HepG2 (cell line): Measurements from ENCODE around the gene RNASE4. TPM values are rescaled to one million over a fixed set of nuclear protein-coding genes. Genes with fewer than 3 reads are reported as not detected.

Experiments
- FIP1L1 ChIP-seq: fragments of 200-400 bp; formaldehyde crosslinking; IDR thresholded peaks from 2 replicates; pipeline ENCODE4 v1.6.1; 2018; ENCODE audit warnings: low read depth, mild to moderate bottlenecking, low read length, moderate library complexity, borderline replicate concordance; ENCODE audit not compliant: insufficient read depth
- FOXK2 ChIP-seq: fragments of 450-650 bp; IDR thresholded peaks from 2 replicates; pipeline ENCODE4 v1.6.1; 2016
- GTF2F1 ChIP-seq: fragments of 150-350 bp; IDR thresholded peaks from 2 replicates; pipeline ENCODE4 v1.6.1; 2014; ENCODE audit warnings: low read length
- HDAC1 ChIP-seq: sonication (generic); formaldehyde crosslinking; IDR thresholded peaks from 2 replicates; pipeline ENCODE4 v1.5.1; 2020; ENCODE audit warnings: mild to moderate bottlenecking, missing genetic modification reagents
- MBNL3 ChIP-seq: fragments of 250-450 bp; sonication (Bioruptor Pico); conservative IDR thresholded peaks from 2 replicates; pipeline ENCODE4 v1.8.0; 2022; ENCODE audit warnings: mild to moderate bottlenecking, inconsistent platforms
- MXD3 ChIP-seq: IDR thresholded peaks from 2 replicates; pipeline ENCODE4 v1.6.1; 2016; ENCODE audit warnings: mild to moderate bottlenecking, missing biosample characterization, missing genetic modification reagents
- MXI1 ChIP-seq: IDR thresholded peaks from 3 replicates; pipeline ENCODE4 v1.6.1; 2012; ENCODE audit warnings: low read depth, low read length, inconsistent platforms, borderline replicate concordance
- PATZ1 ChIP-seq: sonication (generic); formaldehyde crosslinking; IDR thresholded peaks from 2 replicates; pipeline ENCODE4 v1.4.0; 2020; ENCODE audit warnings: missing genetic modification reagents
- RXRA ChIP-seq: sonication (generic); formaldehyde crosslinking; IDR thresholded peaks from 2 replicates; pipeline ENCODE4 v1.5.1; 2020; ENCODE audit warnings: missing genetic modification reagents
- SIN3B ChIP-seq: fragments of 150-350 bp; IDR thresholded peaks from 2 replicates; pipeline ENCODE4 v1.6.1; 2014; ENCODE audit warnings: low read length
- ZBTB10 ChIP-seq: sonication (generic); formaldehyde crosslinking; IDR thresholded peaks from 2 replicates; pipeline ENCODE4 v1.4.0; 2020; ENCODE audit warnings: missing genetic modification reagents, borderline replicate concordance
- ZNF501 ChIP-seq: sonication (generic); formaldehyde crosslinking; IDR thresholded peaks from 2 replicates; pipeline ENCODE4 v1.5.1; 2020; ENCODE audit warnings: mild to moderate bottlenecking, moderate library complexity, missing genetic modification reagents
- ZNF589 ChIP-seq: sonication (generic); formaldehyde crosslinking; conservative IDR thresholded peaks from 2 replicates; pipeline ENCODE4 v1.8.0; 2022; ENCODE audit warnings: mild to moderate bottlenecking, moderate library complexity, missing genetic modification reagents
- ZNF691 ChIP-seq: sonication (generic); formaldehyde crosslinking; IDR thresholded peaks from 2 replicates; pipeline ENCODE4 v1.4.0; 2020; ENCODE audit warnings: missing genetic modification reagents, low read depth, mild to moderate bottlenecking, borderline replicate concordance
- ZNF770 ChIP-seq: sonication (generic); formaldehyde crosslinking; IDR thresholded peaks from 2 replicates; pipeline ENCODE4 v1.5.0; 2020; ENCODE audit warnings: mild to moderate bottlenecking, missing genetic modification reagents
- polyA plus RNA-seq, 8 experiments: library from polyadenylated mRNA; depleted of rRNA in 3 of 8; stranded (reverse) in 7 of 8; unstranded in 1 of 8; fragments of >200 nt; fragmentation: Illumina TruSeq in 4 of 8; extraction: Trizol in 4 of 8; gene quantifications; 2 replicates each; pipeline versions ENCODE4 v1.2.1 to v1.2.3, GENCODE V29; 2011 to 2016; ENCODE audit warnings: low read depth in 4 of 8, missing spikeins in 1 of 8, mixed read lengths in 1 of 8; ENCODE audit not compliant: insufficient read depth in 1 of 8
- total RNA-seq, 5 experiments: library from RNA; depleted of rRNA; stranded (reverse); fragments of >200 nt; fragmentation: Illumina TruSeq; extraction: Trizol; gene quantifications; 2 replicates each; pipeline ENCODE4 v1.2.3, GENCODE V29; 2016; ENCODE audit warnings: low read depth in 1 of 5
- TF ChIP-seq, protein P1 (sequence below): sonication (generic); formaldehyde crosslinking; IDR thresholded peaks from 2 replicates; pipeline ENCODE4 v1.9.0; 2022; ENCODE audit warnings: missing genetic modification reagents, mild to moderate bottlenecking, borderline replicate concordance
- TF ChIP-seq, protein P2 (sequence below): IDR thresholded peaks from 2 replicates; pipeline ENCODE4 v1.6.1; 2016; ENCODE audit warnings: low read depth, borderline replicate concordance
- TF ChIP-seq, protein P3 (sequence below): sonication (generic); formaldehyde crosslinking; IDR thresholded peaks from 2 replicates; pipeline ENCODE4 v1.8.1; 2023; ENCODE audit warnings: mild to moderate bottlenecking, missing genetic modification reagents, borderline replicate concordance

The RNASE4 gene
- total and polyA plus RNA-seq, 2 of the 13 experiments (the other 11 are each of a cell fraction or from before 2014, with no cell fraction given) = 109 to 983 TPM

DNA sequence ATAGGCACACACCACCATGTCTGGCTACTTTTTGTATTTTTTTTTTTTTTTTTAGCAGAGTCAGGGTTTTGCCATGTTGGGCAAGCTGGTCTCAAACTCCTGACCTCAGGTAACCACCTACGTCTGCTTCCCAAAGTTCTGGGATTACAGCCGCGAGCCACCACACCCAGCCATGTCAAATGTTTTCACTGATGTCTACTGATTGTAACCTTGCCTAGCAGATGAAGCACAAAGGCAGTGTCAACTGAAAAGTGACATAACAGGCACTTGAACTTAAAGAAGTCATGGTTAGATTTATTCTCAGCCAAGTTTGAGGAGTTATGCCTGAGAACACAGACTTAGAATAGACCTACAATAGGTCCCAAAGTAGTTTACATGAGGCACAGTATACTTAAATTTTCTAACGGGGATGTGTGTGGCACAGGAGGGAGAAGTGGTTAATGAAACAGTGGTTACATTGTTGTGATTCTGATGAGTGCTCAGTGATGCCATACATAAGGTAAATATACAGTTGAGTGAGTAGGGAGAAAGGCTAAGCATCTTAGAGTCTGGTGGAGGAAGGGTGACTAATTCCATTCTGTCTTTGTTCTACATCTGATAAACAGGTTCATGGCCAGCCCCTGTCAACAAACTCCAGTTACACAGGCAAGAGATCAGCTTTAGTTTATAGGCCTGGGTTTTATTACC, 12.6 kb upstream of the RNASE4 start (continued):
- TF ChIP-seq, protein P1, sequence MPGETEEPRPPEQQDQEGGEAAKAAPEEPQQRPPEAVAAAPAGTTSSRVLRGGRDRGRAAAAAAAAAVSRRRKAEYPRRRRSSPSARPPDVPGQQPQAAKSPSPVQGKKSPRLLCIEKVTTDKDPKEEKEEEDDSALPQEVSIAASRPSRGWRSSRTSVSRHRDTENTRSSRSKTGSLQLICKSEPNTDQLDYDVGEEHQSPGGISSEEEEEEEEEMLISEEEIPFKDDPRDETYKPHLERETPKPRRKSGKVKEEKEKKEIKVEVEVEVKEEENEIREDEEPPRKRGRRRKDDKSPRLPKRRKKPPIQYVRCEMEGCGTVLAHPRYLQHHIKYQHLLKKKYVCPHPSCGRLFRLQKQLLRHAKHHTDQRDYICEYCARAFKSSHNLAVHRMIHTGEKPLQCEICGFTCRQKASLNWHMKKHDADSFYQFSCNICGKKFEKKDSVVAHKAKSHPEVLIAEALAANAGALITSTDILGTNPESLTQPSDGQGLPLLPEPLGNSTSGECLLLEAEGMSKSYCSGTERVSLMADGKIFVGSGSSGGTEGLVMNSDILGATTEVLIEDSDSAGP (CRISPR knock-in tag) = no peak
- peak; percentile 35; the same call in 1 of the 2 replicates for TF ChIP-seq PATZ1 (CRISPR knock-in tag)
- TF ChIP-seq, protein P2, sequence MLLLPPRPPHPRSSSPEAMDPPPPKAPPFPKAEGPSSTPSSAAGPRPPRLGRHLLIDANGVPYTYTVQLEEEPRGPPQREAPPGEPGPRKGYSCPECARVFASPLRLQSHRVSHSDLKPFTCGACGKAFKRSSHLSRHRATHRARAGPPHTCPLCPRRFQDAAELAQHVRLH (CRISPR knock-in tag) = no peak
- no peak for TF ChIP-seq SIN3B
- peak; percentile 55 for TF ChIP-seq HDAC1 (CRISPR knock-in tag)
- peak; percentile 90; the same call in 1 of the 2 replicates for TF ChIP-seq RXRA (CRISPR knock-in tag)
- TF ChIP-seq ZNF501 (CRISPR knock-in tag) = no peak
- peak; percentile 46; the same call in 1 of the 2 replicates for TF ChIP-seq FOXK2
- TF ChIP-seq ZNF770 = no peak
- TF ChIP-seq ZNF691 (CRISPR knock-in tag) = no peak
- peak; percentile 40; the same call in 1 of the 2 replicates for TF ChIP-seq ZNF589 (CRISPR knock-in tag)
- TF ChIP-seq FIP1L1 = no peak
- no peak; the same call in 2 of the 3 replicates for TF ChIP-seq MXI1
- no peak for TF ChIP-seq GTF2F1
- TF ChIP-seq MXD3 (CRISPR knock-in tag) = no peak
- no peak for TF ChIP-seq MBNL3 (CRISPR knock-in tag)
- no peak for TF ChIP-seq ZBTB10
- TF ChIP-seq, protein P3, sequence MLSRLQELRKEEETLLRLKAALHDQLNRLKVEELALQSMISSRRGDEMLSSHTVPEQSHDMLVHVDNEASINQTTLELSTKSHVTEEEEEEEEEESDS (CRISPR knock-in tag) = no peak
